Measurements from ENCODE around the gene TRMT1L. TPM values are rescaled to one million over a fixed set of nuclear protein-coding genes. Genes with fewer than 3 reads are reported as not detected.

Gene TRMT1L
- total RNA-seq, 1 experiment from 2014 or later = 19.5 TPM

- BruUV-seq (replicated peaks) = no TSS peak
- ATAC-seq = no peak
- Histone ChIP-seq H3K36me3 (ENCODE audit: control insufficient read depth, insufficient read depth, low read length) (no peaks in the 10 kb centered on the region), H3K9me3 (ENCODE audit: control insufficient read depth, insufficient read depth, low read depth, low read length) (no peaks in the 10 kb centered on the region), H3K4me1 (ENCODE audit: control insufficient read depth, insufficient read depth, low read length) (no peaks in the 10 kb centered on the region), H3K27ac (ENCODE audit: low read length) (no peak overlapping the region), H3K27me3 (ENCODE audit: control insufficient read depth, insufficient read depth, low read length) (no peaks in the 10 kb centered on the region), H3K4me3 (ENCODE audit: low read depth in 2 of 2, low read length in 2 of 2) (no peak overlapping the region)
- in situ Hi-C loops (cut with HindIII; ENCODE audit: low pct_unique_long_range_greater_than_20kb, low sequenced_read_pairs) = no loop called here
- POLR2A ChIA-PET = no interaction called here
- intact Hi-C loops (cut with micrococcal nuclease; ENCODE audit: unreplicated experiment) = no loop called here
- CTCF ChIA-PET = no interaction called here
- TF ChIP-seq CTCF (IDR thresholded peaks at IDR 0.05) (no peak), SIN3A (IDR thresholded peaks at IDR 0.05; ENCODE audit: borderline replicate concordance, insufficient read depth, low read depth, low read length) (no peak), REST (IDR thresholded peaks at IDR 0.05; ENCODE audit: insufficient read depth in 1 of 2, low read depth in 2 of 2, low read length in 1 of 2) (no peak), TCF7L2 (IDR thresholded peaks at IDR 0.05; ENCODE audit: low read depth, low read length) (no peak), POLR2AphosphoS5 (IDR thresholded peaks at IDR 0.05; ENCODE audit: low read depth, low read length) (no peak)
- no peak for DNase-seq (ENCODE audit: low read depth, low spot score)
Measured at GRCh38 chr1:185074307-185074706, 82.4 kb downstream of the TRMT1L start.

GRCh38 chr1:185073725-185074124 lies 83.0 kb downstream of the TRMT1L start:
- Histone ChIP-seq H3K27ac (ENCODE audit: low read length) (no peak overlapping the region), H3K4me3 (ENCODE audit: low read depth in 2 of 2, low read length in 2 of 2) (no peak overlapping the region), H3K4me1 (ENCODE audit: control insufficient read depth, insufficient read depth, low read length) (no peaks in the 10 kb centered on the region), H3K36me3 (ENCODE audit: control insufficient read depth, insufficient read depth, low read length) (no peaks in the 10 kb centered on the region), H3K27me3 (ENCODE audit: control insufficient read depth, insufficient read depth, low read length) (no peaks in the 10 kb centered on the region), H3K9me3 (ENCODE audit: control insufficient read depth, insufficient read depth, low read depth, low read length) (no peaks in the 10 kb centered on the region)
- DNase-seq (ENCODE audit: low read depth, low spot score) = no peak
- TF ChIP-seq TCF7L2 (IDR thresholded peaks at IDR 0.05; ENCODE audit: low read depth, low read length) = no peak
- no peak for TF ChIP-seq SIN3A (IDR thresholded peaks at IDR 0.05; ENCODE audit: borderline replicate concordance, insufficient read depth, low read depth, low read length)
- no peak for TF ChIP-seq REST (IDR thresholded peaks at IDR 0.05; ENCODE audit: insufficient read depth in 1 of 2, low read depth in 2 of 2, low read length in 1 of 2)
- TF ChIP-seq POLR2AphosphoS5 (IDR thresholded peaks at IDR 0.05; ENCODE audit: low read depth, low read length) = no peak
- no peak for TF ChIP-seq CTCF (IDR thresholded peaks at IDR 0.05)
- ATAC-seq = no peak
- POLR2A ChIA-PET = no interaction called here
- intact Hi-C loops (cut with micrococcal nuclease; ENCODE audit: unreplicated experiment) (no loop called here), in situ Hi-C loops (cut with HindIII; ENCODE audit: low pct_unique_long_range_greater_than_20kb, low sequenced_read_pairs) (no loop called here)
- no TSS peak for BruUV-seq (replicated peaks)
- CTCF ChIA-PET = no interaction called here
